Fibroblast of gingiva (primary cell): Measurements from ENCODE around the gene IRS1.

Experiments
- DNase-seq: peaks from one replicate; pipeline ENCODE4 v3.0.0-alpha.2; 2011; ENCODE audit warnings: low read depth

The IRS1 gene

GRCh38 chr2:226721541-226721940 lies 78.1 kb downstream of the IRS1 start:
- DNase-seq, result peak; percentile 75

- no peak for DNase-seq
Measured at GRCh38 chr2:226720948-226721347, 78.7 kb downstream of the IRS1 start.

GRCh38 chr2:226717719-226718118 lies 81.9 kb downstream of the IRS1 start:
- DNase-seq, result no peak

GRCh38 chr2:226716126-226716525 lies 83.5 kb downstream of the IRS1 start:
- no peak for DNase-seq

GRCh38 chr2:226715347-226715990 lies 84.2 kb downstream of the IRS1 start:
- no peak for DNase-seq

- DNase-seq, result no peak
Measured at GRCh38 chr2:226712941-226713340, 86.7 kb downstream of the IRS1 start.

- no peak for DNase-seq
Measured at GRCh38 chr2:226711606-226712296, 87.9 kb downstream of the IRS1 start.

- DNase-seq, result no peak
Measured at GRCh38 chr2:226707499-226707898, 92.1 kb downstream of the IRS1 start.

GRCh38 chr2:226705965-226706364 lies 93.7 kb downstream of the IRS1 start:
- no peak for DNase-seq

GRCh38 chr2:226705133-226705886 lies 94.3 kb downstream of the IRS1 start:
- DNase-seq, result no peak

GRCh38 chr2:226703514-226703913 lies 96.1 kb downstream of the IRS1 start:
- DNase-seq, result no peak

GRCh38 chr2:226702376-226702775 lies 97.2 kb downstream of the IRS1 start:
- no peak for DNase-seq

GRCh38 chr2:226701052-226701451 lies 98.6 kb downstream of the IRS1 start:
- peak; percentile 96 for DNase-seq

GRCh38 chr2:226699321-226699720 lies 100.3 kb downstream of the IRS1 start:
- DNase-seq, result peak; percentile 47

- DNase-seq, result no peak
Measured at GRCh38 chr2:226698671-226699070, 100.9 kb downstream of the IRS1 start.

- no peak for DNase-seq
Measured at GRCh38 chr2:226694586-226695284, 104.9 kb downstream of the IRS1 start.

- peak; percentile 44 for DNase-seq
Measured at GRCh38 chr2:226694149-226694548, 105.5 kb downstream of the IRS1 start.

- no peak for DNase-seq
Measured at GRCh38 chr2:226693521-226693920, 106.1 kb downstream of the IRS1 start.

GRCh38 chr2:226692521-226693126 lies 107.0 kb downstream of the IRS1 start:
- DNase-seq, result no peak

- no peak for DNase-seq
Measured at GRCh38 chr2:226691255-226691654, 108.4 kb downstream of the IRS1 start.

- no peak for DNase-seq
Measured at GRCh38 chr2:226690461-226691024, 109.1 kb downstream of the IRS1 start.
